Cardiac fibroblast (primary cell): ENCODE measurements around the gene PRRX1.

Source experiments
- DNase-seq, 2 donors: peaks; one replicate each; pipeline versions ENCODE4 v3.0.0 to v3.0.0-alpha.2; 2010; ENCODE audit warnings: low read depth in 2 of 2
- H3K4me3 ChIP-seq, 2 donors: replicated peaks in 1 of 2; 1 replicate in 1 of 2; 2 replicates in 1 of 2; pipeline ENCODE4 v1.5.1; 2011; ENCODE audit warnings: low read depth in 2 of 2, low read length in 2 of 2, mild to moderate bottlenecking in 2 of 2, moderate library complexity in 1 of 2
- CTCF ChIP-seq: IDR thresholded peaks from one replicate; pipeline ENCODE4 v1.5.1; 2011; ENCODE audit warnings: low read depth, mild to moderate bottlenecking, low read length, inconsistent platforms

The PRRX1 gene

GRCh38 chr1:170734412-170735175, 70.7 kb downstream of the PRRX1 start:
- no peak overlapping the region for H3K4me3 ChIP-seq
- peak in 1 of 2 donors; percentile 44 for DNase-seq
- no peak for TF ChIP-seq CTCF

- DNase-seq, result no peak
- H3K4me3 ChIP-seq, result no peak overlapping the region
- TF ChIP-seq CTCF, result no peak
These were observed 71.7 kb downstream of the PRRX1 start for GRCh38 chr1:170735366-170736263.

GRCh38 chr1:170739803-170740202, 75.9 kb downstream of the PRRX1 start:
- no peak for DNase-seq
- no peak overlapping the region for H3K4me3 ChIP-seq
- TF ChIP-seq CTCF, result no peak

GRCh38 chr1:170741678-170742077, 77.7 kb downstream of the PRRX1 start:
- TF ChIP-seq CTCF, result no peak

GRCh38 chr1:170742600-170742999, 78.7 kb downstream of the PRRX1 start:
- H3K4me3 ChIP-seq, result no peak overlapping the region
- DNase-seq, result no peak
- no peak for TF ChIP-seq CTCF

More at GRCh38 chr1:170741678-170742077, 77.7 kb downstream of the PRRX1 start:
- no peak for DNase-seq
- no peak overlapping the region for H3K4me3 ChIP-seq

GRCh38 chr1:170743083-170743482, 79.2 kb downstream of the PRRX1 start:
- DNase-seq, result no peak
- H3K4me3 ChIP-seq, result no peak overlapping the region
- no peak for TF ChIP-seq CTCF
